HepG2 (cell line): Measurements from ENCODE around the gene NSMF. TPM values are rescaled to one million over a fixed set of nuclear protein-coding genes. Genes with fewer than 3 reads are reported as not detected.

Source experiments
- AGO2 ChIP-seq: fragments of 200-400 bp; formaldehyde crosslinking; optimal IDR thresholded peaks from 2 replicates; pipeline ENCODE3; 2017; ENCODE audit warnings: mild to moderate bottlenecking, low read depth, low read length, moderate library complexity
- AHDC1 ChIP-seq: sonication (generic); formaldehyde crosslinking; IDR thresholded peaks from 2 replicates; pipeline ENCODE4 v1.5.1; 2020; ENCODE audit warnings: mild to moderate bottlenecking, missing genetic modification reagents, borderline replicate concordance
- ETS1 ChIP-seq: sonication (generic); formaldehyde crosslinking; IDR thresholded peaks from 2 replicates; pipeline ENCODE4 v1.4.0; 2020; ENCODE audit warnings: missing genetic modification reagents
- HNRNPK ChIP-seq: fragments of 200-400 bp; formaldehyde crosslinking; IDR thresholded peaks from 2 replicates; pipeline ENCODE4 v1.6.1; 2018; ENCODE audit warnings: low read length, low read depth, moderate library complexity, mild to moderate bottlenecking; ENCODE audit not compliant: poor library complexity, severe bottlenecking
- MYPOP ChIP-seq: sonication (generic); formaldehyde crosslinking; IDR thresholded peaks from 2 replicates; pipeline ENCODE4 v1.8.1; 2023; ENCODE audit warnings: mild to moderate bottlenecking, moderate library complexity, missing genetic modification reagents
- NRL ChIP-seq: sonication (generic); formaldehyde crosslinking; IDR thresholded peaks from 2 replicates; pipeline ENCODE4 v1.5.0; 2020; ENCODE audit warnings: missing genetic modification reagents, mild to moderate bottlenecking, moderate library complexity, borderline replicate concordance
- PAWR ChIP-seq: sonication (generic); formaldehyde crosslinking; IDR thresholded peaks from 2 replicates; pipeline ENCODE4 v1.4.0; 2020; ENCODE audit warnings: missing genetic modification reagents, mild to moderate bottlenecking, borderline replicate concordance
- RBM22 ChIP-seq: fragments of 200-400 bp; formaldehyde crosslinking; optimal IDR thresholded peaks from 2 replicates; pipeline ENCODE3; 2017; ENCODE audit warnings: mild to moderate bottlenecking, low read length, moderate library complexity
- RELA ChIP-seq: sonication (generic); formaldehyde crosslinking; IDR thresholded peaks from 2 replicates; pipeline ENCODE4 v1.4.0; 2020; ENCODE audit warnings: missing genetic modification reagents
- TCF7 ChIP-seq: sonication (generic); IDR thresholded peaks from 2 replicates; pipeline ENCODE4 v1.6.1; 2016; ENCODE audit warnings: antibody characterized with exemption, low read depth
- TRIM22 ChIP-seq: fragments of 450-650 bp; IDR thresholded peaks from 2 replicates; pipeline ENCODE4 v1.6.1; 2017
- ZMYM2 ChIP-seq: sonication (generic); formaldehyde crosslinking; IDR thresholded peaks from 2 replicates; pipeline ENCODE4 v1.8.0; 2022; ENCODE audit warnings: mild to moderate bottlenecking, missing genetic modification reagents
- ZNF253 ChIP-seq: sonication (generic); formaldehyde crosslinking; IDR thresholded peaks from 2 replicates; pipeline ENCODE4 v1.8.0; 2022; ENCODE audit warnings: mild to moderate bottlenecking, missing genetic modification reagents, borderline replicate concordance
- ZNF274 ChIP-seq: sonication (generic); formaldehyde crosslinking; IDR thresholded peaks from 2 replicates; pipeline ENCODE4 v1.5.1; 2020; ENCODE audit warnings: mild to moderate bottlenecking, missing genetic modification reagents
- ZNF333 ChIP-seq: sonication (generic); formaldehyde crosslinking; IDR thresholded peaks from 2 replicates; pipeline ENCODE4 v1.4.0; 2020; ENCODE audit warnings: mild to moderate bottlenecking, missing genetic modification reagents, borderline replicate concordance
- ZNF441 ChIP-seq: sonication (generic); formaldehyde crosslinking; IDR thresholded peaks from 2 replicates; pipeline ENCODE4 v1.7.0; 2021; ENCODE audit warnings: missing genetic modification reagents, borderline replicate concordance
- ZSCAN29 ChIP-seq: sonication (generic); formaldehyde crosslinking; conservative IDR thresholded peaks from 2 replicates; pipeline ENCODE4 v1.4.0; 2020; ENCODE audit warnings: mild to moderate bottlenecking, missing genetic modification reagents
- polyA plus RNA-seq, 8 experiments: library from polyadenylated mRNA; depleted of rRNA in 3 of 8; stranded (reverse) in 7 of 8; unstranded in 1 of 8; fragments of >200 nt; fragmentation: Illumina TruSeq in 4 of 8; extraction: Trizol in 4 of 8; gene quantifications; 2 replicates each; pipeline versions ENCODE4 v1.2.1 to v1.2.3, GENCODE V29; 2011 to 2016; ENCODE audit warnings: low read depth in 4 of 8, missing spikeins in 1 of 8, mixed read lengths in 1 of 8; ENCODE audit not compliant: insufficient read depth in 1 of 8
- total RNA-seq, 5 experiments: library from RNA; depleted of rRNA; stranded (reverse); fragments of >200 nt; fragmentation: Illumina TruSeq; extraction: Trizol; gene quantifications; 2 replicates each; pipeline ENCODE4 v1.2.3, GENCODE V29; 2016; ENCODE audit warnings: low read depth in 1 of 5

The NSMF gene
- total and polyA plus RNA-seq, 2 of the 13 experiments (the other 11 are each of a cell fraction or from before 2014, with no cell fraction given): 44.3 to 183 TPM

GRCh38 chr9:137454597-137455358 lies 4.4 kb downstream of the NSMF start (continued):
- no peak for TF ChIP-seq TRIM22
- 0 out of 2 replicates have a peak, but pooled peaks have one; percentile 38 for TF ChIP-seq ZSCAN29 (CRISPR knock-in tag)
- TF ChIP-seq PAWR: no peak
- no peak for TF ChIP-seq MYPOP (CRISPR knock-in tag)
- no peak for TF ChIP-seq TCF7
- no peak for TF ChIP-seq RBM22
- TF ChIP-seq ZMYM2 (CRISPR knock-in tag): no peak
- peak; percentile 90; the same call in 1 of the 2 replicates for TF ChIP-seq ZNF441 (CRISPR knock-in tag)
- peak; percentile 95 for TF ChIP-seq NRL (CRISPR knock-in tag)
- TF ChIP-seq HNRNPK: no peak
- peak; percentile 87 for TF ChIP-seq ETS1 (CRISPR knock-in tag)
- TF ChIP-seq ZNF253 (CRISPR knock-in tag): peak; percentile 90; the same call in 1 of the 2 replicates
- no peak for TF ChIP-seq ZNF333 (CRISPR knock-in tag)
- peak; percentile 76 for TF ChIP-seq AGO2
- 0 out of 2 replicates have a peak, but pooled peaks have one; percentile 45 for TF ChIP-seq RELA (CRISPR knock-in tag)
- TF ChIP-seq AHDC1 (CRISPR knock-in tag): peak; percentile 32
- 0 out of 2 replicates have a peak, but pooled peaks have one; percentile 78 for TF ChIP-seq ZNF274 (CRISPR knock-in tag)
